Right hindlimb (tissue), 1 donor: ENCODE measurements around the gene DAPL1.

Experiments
- DNase-seq: peaks from one replicate; pipeline ENCODE4 v3.0.0-alpha.2; 2018

The DAPL1 gene

DNA sequence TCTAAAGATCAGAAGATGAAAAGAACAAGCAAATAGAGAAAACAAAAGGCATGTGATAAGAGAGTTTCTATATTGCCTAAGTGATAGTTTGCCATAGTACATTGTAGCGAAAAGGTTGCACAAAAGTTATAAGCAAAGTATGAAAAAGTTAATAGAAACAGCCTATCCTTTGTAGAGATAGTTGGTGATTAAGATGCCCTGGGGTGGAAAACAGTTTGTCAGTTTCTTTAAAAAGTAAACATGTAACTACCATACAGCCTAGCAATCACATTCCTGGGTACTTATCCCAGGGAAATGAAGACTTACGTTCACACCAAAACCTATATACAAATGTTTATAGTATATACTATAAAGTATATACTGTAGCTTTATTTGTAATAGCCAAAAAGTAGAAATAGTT, 16.9 kb upstream of the DAPL1 start:
- DNase-seq = no peak

DNA sequence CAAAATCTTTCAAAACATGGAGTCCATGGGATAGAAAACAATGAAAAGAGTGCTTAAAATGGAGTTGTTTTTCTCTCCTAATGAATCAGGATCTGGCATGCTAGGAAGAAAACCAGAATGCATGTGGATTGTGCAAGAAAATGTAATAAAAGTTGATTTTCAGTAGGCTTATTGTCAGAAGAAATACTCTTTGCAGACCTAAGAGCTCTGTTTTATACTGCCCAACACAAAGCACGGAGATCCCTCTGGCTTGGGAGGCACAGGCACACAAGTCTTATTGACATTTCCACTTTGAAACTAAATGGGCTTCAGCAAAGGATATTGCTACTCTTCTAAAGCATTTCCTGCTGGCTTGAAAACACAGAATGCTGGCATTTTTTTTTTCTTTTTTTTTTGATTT, 15.5 kb upstream of the DAPL1 start:
- DNase-seq = no peak

- DNase-seq = peak; percentile 37
Observed at GRCh38 chr2:158781353-158781961, 13.7 kb upstream of the DAPL1 start.

- no peak for DNase-seq
Observed at GRCh38 chr2:158782136-158782535, 13.0 kb upstream of the DAPL1 start.

GRCh38 chr2:158782616-158783015, 12.5 kb upstream of the DAPL1 start:
- no peak for DNase-seq

- DNase-seq = no peak
Observed at GRCh38 chr2:158783923-158784322, 11.2 kb upstream of the DAPL1 start.

- no peak for DNase-seq
Observed at GRCh38 chr2:158786897-158787296, 8.2 kb upstream of the DAPL1 start.

DNA sequence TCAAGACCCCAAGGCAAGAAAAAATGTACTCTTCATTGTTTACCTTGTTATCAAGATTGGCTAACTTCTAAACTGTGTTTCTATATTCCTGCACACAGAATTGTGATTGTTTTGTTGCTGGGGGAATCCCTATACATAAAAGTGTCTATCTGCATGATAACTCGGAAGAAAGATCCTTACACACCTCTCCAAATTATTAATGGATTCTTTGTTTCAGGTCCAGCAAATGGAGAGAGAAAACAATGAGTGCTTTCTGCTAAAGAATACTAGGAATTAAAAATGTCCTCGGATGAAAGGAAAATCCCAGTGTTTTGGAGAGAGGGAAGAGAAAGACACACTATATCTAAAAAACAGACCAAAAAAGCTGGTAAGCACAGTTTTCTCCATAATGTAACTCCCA, 6.2 kb upstream of the DAPL1 start:
- no peak for DNase-seq

GRCh38 chr2:158796652-158797051, 1.5 kb downstream of the DAPL1 start:
- DNase-seq = no peak

- no peak for DNase-seq
Observed at GRCh38 chr2:158797963-158798700, 3.0 kb downstream of the DAPL1 start.

GRCh38 chr2:158799181-158799580, 4.1 kb downstream of the DAPL1 start:
- DNase-seq = no peak

DNA sequence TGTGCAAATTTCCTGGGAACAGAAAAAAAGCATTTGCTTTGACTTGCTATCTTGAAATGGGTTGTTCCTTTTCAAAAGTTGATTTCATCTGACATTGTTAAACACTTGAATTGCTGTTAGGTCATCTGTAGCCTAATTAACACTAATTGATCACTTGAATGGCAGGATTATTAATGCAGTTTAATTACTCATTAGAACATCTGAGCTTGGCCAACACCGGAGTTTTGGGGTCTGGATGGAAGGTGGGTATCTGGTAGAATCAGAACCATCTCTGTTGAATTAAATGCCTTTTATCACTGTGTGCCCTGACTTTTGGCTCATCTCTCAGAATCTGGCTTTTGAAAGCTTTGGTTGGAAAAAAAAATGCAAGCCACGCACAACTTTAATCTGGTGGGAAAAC, 8.4 kb downstream of the DAPL1 start:
- DNase-seq = no peak

DNA sequence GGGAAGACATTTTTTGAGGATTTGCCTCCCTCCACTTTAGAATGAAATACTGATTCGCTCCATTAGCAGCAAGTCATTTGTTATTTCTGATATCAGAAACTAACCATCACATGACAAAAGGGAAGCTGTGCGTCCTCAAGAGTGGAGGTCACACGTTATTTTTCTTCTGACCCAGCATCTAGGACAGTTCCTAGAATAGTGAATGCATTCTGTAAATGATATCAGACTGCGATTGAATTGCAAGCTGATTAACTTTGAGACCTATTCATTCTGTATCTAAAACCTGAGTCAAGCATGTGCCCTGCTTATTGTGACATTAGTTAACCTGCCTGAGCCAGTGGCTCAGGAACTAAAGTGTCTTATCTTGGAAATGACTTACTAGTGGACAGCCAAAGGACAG, 10.1 kb downstream of the DAPL1 start:
- DNase-seq = no peak

GRCh38 chr2:158805936-158806335, 10.8 kb downstream of the DAPL1 start:
- DNase-seq = no peak

- no peak for DNase-seq
Observed at GRCh38 chr2:158806941-158807340, 11.8 kb downstream of the DAPL1 start.

DNA sequence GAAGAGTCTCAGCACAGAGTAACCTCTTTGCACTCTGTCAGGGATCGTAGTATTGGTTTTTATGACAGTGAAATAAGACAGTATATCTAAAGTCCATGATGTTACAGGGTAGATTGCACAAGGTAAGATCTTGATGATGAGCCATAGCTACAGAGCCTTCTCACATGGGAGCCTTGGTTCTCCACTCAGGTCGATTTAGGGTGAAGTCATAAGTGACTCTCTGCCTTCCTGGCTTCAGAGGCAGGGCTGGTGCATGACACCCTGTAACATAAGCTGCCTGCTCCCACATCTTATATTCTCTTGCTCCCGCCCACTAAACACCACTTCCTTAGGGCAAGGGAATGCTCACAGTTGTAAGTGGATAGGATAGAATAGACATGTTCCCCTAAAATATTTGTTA, 13.3 kb downstream of the DAPL1 start:
- no peak for DNase-seq

DNA sequence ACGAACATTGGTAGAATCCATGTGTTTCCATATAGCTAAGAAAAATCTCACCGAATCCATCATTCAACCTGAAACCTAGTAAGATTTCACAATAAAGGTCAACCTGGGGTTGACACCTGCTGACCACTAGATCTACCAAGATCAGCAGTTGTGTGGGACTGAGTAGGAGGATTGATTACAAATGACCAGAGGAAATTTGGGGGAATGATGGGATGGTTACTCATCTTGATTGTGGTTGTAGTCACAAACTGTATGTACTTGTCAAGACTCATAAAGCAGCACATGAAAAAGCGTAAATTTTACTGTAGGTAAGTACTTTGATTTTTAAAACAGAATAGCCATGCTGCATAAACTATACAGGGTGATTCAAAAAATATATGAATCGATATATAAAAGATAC, 14.7 kb downstream of the DAPL1 start:
- no peak for DNase-seq

- DNase-seq = no peak
Observed at GRCh38 chr2:158810731-158811460, 15.8 kb downstream of the DAPL1 start.

- DNase-seq = no peak
Observed at GRCh38 chr2:158815166-158815565, 20.0 kb downstream of the DAPL1 start.

DNA sequence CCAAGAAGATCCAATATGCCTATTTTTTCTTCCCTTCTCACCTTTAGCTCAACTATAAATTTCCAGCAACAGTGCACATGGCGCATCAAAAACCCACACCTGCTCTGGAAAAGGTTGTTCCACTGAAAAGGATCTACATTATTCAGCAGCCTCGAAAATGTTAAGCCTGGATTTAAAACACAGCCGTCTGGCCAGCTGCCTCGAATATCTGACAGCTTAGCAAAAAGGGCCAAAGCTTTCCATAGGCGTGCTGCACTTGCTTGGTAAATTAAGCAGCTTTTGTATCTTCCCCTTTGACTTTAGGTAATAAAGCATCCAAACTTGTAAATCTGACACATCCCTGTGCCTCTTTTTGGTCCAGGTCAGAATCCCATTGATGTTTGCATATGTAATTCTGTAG, 20.5 kb downstream of the DAPL1 start:
- DNase-seq = peak; percentile 39

DNA sequence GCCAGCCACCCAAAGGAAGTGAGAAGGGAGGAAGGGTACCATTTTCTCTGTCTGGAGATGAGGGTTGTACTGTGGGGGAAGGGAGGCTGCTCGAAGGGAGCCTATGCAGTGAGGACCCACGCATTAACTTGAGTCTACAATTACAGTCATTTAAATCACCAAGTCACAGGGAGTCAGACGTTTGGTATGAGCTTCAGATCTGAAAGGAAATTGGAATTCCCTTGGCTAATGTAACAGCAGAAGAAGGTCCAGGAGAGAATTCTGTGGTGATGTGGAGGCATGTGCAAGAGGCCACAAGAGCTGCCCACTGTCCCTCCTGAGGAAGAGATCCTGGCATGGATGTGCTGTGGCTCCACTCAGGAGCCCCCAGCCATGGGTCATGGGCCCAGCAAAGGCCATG, 22.5 kb downstream of the DAPL1 start:
- no peak for DNase-seq

- no peak for DNase-seq
Observed at GRCh38 chr2:158818511-158818910, 23.4 kb downstream of the DAPL1 start.

DNA sequence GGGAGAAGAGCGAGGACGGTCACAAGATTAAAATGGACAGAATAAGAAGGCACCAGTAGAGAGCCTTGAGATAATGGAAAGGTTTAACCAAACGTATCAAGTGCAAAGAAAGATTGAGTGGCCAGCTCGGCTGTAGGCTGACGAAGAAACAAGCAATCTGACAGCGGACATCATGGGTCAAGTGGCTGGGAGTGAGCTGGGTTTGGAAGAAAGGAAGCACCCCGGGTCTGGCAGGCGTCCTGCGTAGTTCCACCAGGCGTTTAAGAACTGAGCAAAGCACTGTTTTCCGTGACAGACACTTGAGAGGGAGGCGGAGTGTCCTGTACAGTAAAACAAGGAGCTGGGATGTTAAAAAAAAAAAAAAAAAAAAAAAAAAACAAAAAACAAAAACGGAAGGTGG, 27.1 kb downstream of the DAPL1 start:
- no peak for DNase-seq
